Neural cell (in vitro differentiated cells): ENCODE measurements around the gene BRIX1. TPM values are rescaled to one million over a fixed set of nuclear protein-coding genes. Genes with fewer than 3 reads are reported as not detected.

ENCODE experiments used
- H2AFZ ChIP-seq: fragments of 200-600, 300-800 bp; sonication (generic), shearing (Covaris generic); 2 replicates; pipeline ENCODE4 v1.6.0; 2014; ENCODE audit warnings: low read depth, mild to moderate bottlenecking, antibody characterized with exemption, low read length, moderate library complexity
- H3F3A ChIP-seq: fragments of 200-600 bp; shearing (Covaris generic); 2 replicates; pipeline ENCODE4 v1.6.1; 2016; ENCODE audit warnings: mild to moderate bottlenecking, moderate library complexity, mixed read lengths, antibody characterized with exemption, low read length; ENCODE audit not compliant: insufficient read depth, poor library complexity, severe bottlenecking
- H3K27ac ChIP-seq: fragments of 200-600, 300-800 bp; sonication (generic), shearing (Covaris generic); 2 replicates; pipeline ENCODE4 v1.5.1; 2014; ENCODE audit warnings: mild to moderate bottlenecking, low read length, moderate library complexity
- H3K27me3 ChIP-seq: fragments of 300-800, 200-600 bp; sonication (generic), shearing (Covaris generic); 2 replicates; pipeline ENCODE4 v1.6.0; 2014; ENCODE audit warnings: mild to moderate bottlenecking, low read depth, low read length, moderate library complexity; ENCODE audit not compliant: insufficient read depth
- H3K36me3 ChIP-seq: fragments of 300-800, 200-600 bp; sonication (generic), shearing (Covaris generic); 2 replicates; pipeline ENCODE4 v1.5.1; 2014; ENCODE audit warnings: mild to moderate bottlenecking, antibody characterized with exemption, low read length, moderate library complexity; ENCODE audit not compliant: insufficient read depth
- H3K4me2 ChIP-seq: fragments of 300-800, 200-600 bp; sonication (generic), shearing (Covaris generic); 2 replicates; pipeline ENCODE4 v1.6.0; 2014; ENCODE audit warnings: mild to moderate bottlenecking, low read length
- H3K4me3 ChIP-seq: fragments of 300-800, 200-600 bp; sonication (generic), shearing (Covaris generic); 2 replicates; pipeline ENCODE4 v1.5.1; 2014; ENCODE audit warnings: mild to moderate bottlenecking, low read length, moderate library complexity
- H3K79me2 ChIP-seq: fragments of 200-600 bp; shearing (Covaris generic); replicated peaks from 2 replicates; pipeline ENCODE4 v1.6.0; 2014; ENCODE audit warnings: mild to moderate bottlenecking, low read length, moderate library complexity; ENCODE audit not compliant: insufficient read depth
- H3K9ac ChIP-seq: fragments of 300-800, 200-600 bp; sonication (generic), shearing (Covaris generic); 2 replicates; pipeline ENCODE4 v1.6.1; 2016; ENCODE audit warnings: mild to moderate bottlenecking, low read length, mixed read lengths
- H3K9me2 ChIP-seq: fragments of 200-600 bp; shearing (Covaris generic); 2 replicates; pipeline ENCODE4 v1.6.1; 2016; ENCODE audit warnings: mild to moderate bottlenecking, low read length, mixed read lengths; ENCODE audit not compliant: insufficient read depth
- H3K9me3 ChIP-seq: fragments of 200-600, 300-800 bp; sonication (generic), shearing (Covaris generic); 2 replicates; pipeline ENCODE4 v1.6.1; 2016; ENCODE audit warnings: mild to moderate bottlenecking, mixed run types, low read length, moderate library complexity, mixed read lengths
- H4K20me1 ChIP-seq: fragments of 200-600 bp; shearing (Covaris generic); 2 replicates; pipeline ENCODE4 v1.6.1; 2016; ENCODE audit warnings: mild to moderate bottlenecking, mixed run types; ENCODE audit not compliant: insufficient read depth
- EP300 ChIP-seq: fragments of 450-650 bp; conservative IDR thresholded peaks from 2 replicates; pipeline ENCODE4 v1.6.1; 2014; ENCODE audit warnings: antibody characterized with exemption, mild to moderate bottlenecking, moderate library complexity; ENCODE audit not compliant: poor library complexity, severe bottlenecking
- EZH2 ChIP-seq: fragments of 200-600, 300-800 bp; shearing (Covaris generic), sonication (generic); IDR thresholded peaks from 2 replicates; pipeline ENCODE4 v1.6.1; 2014; ENCODE audit warnings: antibody characterized with exemption, low read length, borderline replicate concordance, mild to moderate bottlenecking; ENCODE audit not compliant: insufficient read depth, poor library complexity, severe bottlenecking
- MXI1 ChIP-seq: fragments of 450-650 bp; conservative IDR thresholded peaks from 2 replicates; pipeline ENCODE4 v1.6.1; 2014; ENCODE audit warnings: antibody characterized with exemption, mild to moderate bottlenecking; ENCODE audit not compliant: poor library complexity, severe bottlenecking
- POLR2AphosphoS5 ChIP-seq: IDR thresholded peaks from 2 replicates; pipeline ENCODE4 v1.6.1; 2012
- RAD21 ChIP-seq: fragments of 450-650 bp; conservative IDR thresholded peaks from 2 replicates; pipeline ENCODE4 v1.6.1; 2014; ENCODE audit warnings: antibody characterized with exemption, mild to moderate bottlenecking, moderate library complexity
- SMC3 ChIP-seq: fragments of 450-650 bp; conservative IDR thresholded peaks from 2 replicates; pipeline ENCODE4 v1.6.1; 2014; ENCODE audit warnings: antibody characterized with exemption, mild to moderate bottlenecking, moderate library complexity; ENCODE audit not compliant: poor library complexity
- TAF1 ChIP-seq: IDR thresholded peaks from 2 replicates; pipeline ENCODE4 v1.6.1; 2012; ENCODE audit warnings: low read depth
- polyA minus RNA-seq: library from RNA; depleted of rRNA, polyadenylated mRNA; stranded (reverse); fragments of >200 nt; gene quantifications from 2 replicates; pipeline ENCODE4 v1.2.3, GENCODE V29; 2014
- polyA plus RNA-seq: library from polyadenylated mRNA; depleted of rRNA; stranded (reverse); fragments of >200 nt; gene quantifications from 2 replicates; pipeline ENCODE4 v1.2.3, GENCODE V29; 2014
- TF ChIP-seq, protein P1 (sequence below): fragments of 450-650 bp; IDR thresholded peaks from 2 replicates; pipeline ENCODE4 v1.5.1; 2014; ENCODE audit warnings: antibody characterized with exemption, mild to moderate bottlenecking, moderate library complexity; ENCODE audit not compliant: poor library complexity, severe bottlenecking
- TF ChIP-seq, protein P2 (sequence below): IDR thresholded peaks from 2 replicates; pipeline ENCODE4 v1.6.1; 2012; ENCODE audit warnings: borderline replicate concordance

The BRIX1 gene
- polyA plus RNA-seq (24.9 and 29.2 TPM in 2 replicates), polyA minus RNA-seq (36.5 and 37.5 TPM in 2 replicates)

DNA sequence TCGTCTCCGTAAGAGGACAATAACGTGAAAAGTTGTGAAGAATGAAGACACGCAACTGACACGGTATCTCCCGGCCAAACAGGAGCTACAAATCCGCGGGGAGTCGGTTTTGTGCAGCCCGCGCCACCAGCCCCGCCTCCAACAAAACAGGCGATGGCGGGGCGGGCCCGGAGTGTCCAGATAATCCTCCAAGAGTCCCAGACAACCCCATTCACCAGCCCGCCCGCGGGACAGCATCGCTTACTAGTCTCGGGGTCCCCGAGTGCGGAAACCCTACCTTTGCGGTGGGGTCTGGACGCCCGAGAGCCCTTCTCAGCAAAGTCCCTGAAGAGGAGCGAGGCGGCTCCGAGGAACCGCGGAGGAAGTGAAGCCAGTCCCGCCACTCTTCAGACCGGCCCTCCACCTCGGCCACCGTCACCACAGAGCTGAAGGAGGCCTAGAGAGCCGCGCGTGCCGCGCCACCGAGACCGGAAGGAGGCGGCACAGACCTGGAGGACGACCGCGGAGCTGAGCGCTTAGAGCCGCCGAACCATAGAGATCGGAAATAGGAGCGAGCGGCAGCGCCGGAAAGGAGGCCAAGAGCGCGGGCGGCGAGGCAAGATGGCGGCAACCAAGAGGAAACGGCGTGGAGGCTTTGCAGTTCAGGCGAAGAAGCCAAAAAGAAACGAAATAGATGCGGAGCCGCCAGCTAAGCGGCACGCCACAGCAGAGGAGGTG is at the start of gene BRIX1, which contains the start of gene RAD1:
TSS of gene BRIX1 (plus strand) at position 573 of the 717 bp plus-strand sequence. CDS start at position 601, 28 bp downstream.
TSS of gene RAD1 (minus strand) at position 366 of the 717 bp plus-strand sequence. CDS start 612 bp downstream, outside the sequence.
- H3K27ac ChIP-seq: peak within 1 kb of the TSS; percentile 57

DNA sequence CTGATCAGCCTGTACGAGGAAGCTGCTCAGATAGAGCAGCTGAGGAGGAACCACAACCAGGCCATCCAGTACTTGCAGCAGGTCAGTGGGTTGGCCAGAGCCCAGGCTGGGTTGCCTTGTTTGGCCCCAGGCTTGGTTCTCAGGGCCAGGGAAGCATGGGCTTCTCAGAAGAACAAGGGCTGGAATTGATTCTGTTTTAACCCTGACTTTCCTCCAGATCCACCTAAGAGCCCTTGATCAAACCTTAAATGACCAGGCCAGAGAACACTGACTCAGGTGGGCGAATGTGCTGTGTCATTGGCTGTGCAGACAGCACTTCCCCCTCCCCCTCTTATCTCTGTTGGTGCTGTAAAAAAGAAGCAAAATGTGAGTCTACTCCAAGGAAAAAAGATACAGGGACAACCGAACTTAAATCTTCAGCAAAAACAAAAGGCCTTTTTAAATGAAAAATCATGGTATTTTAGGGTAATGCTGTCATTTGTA is 48.5 kb upstream of the BRIX1 start:
- no peak overlapping the region for H3K9ac ChIP-seq
- H3K4me3 ChIP-seq: no peak overlapping the region
- peaks cover 7% of the 10 kb centered on the region for H3K9me3 ChIP-seq
- H2AFZ ChIP-seq: no peak overlapping the region
- no peaks in the 10 kb centered on the region for H3K27me3 ChIP-seq
- H3K36me3 ChIP-seq: no peaks in the 10 kb centered on the region
- no peaks in the 10 kb centered on the region for H3K79me2 ChIP-seq
- H3K27ac ChIP-seq: no peak overlapping the region
- H4K20me1 ChIP-seq: no peaks in the 10 kb centered on the region
- H3K4me2 ChIP-seq: no peak overlapping the region
- no peaks in the 10 kb centered on the region for H3K9me2 ChIP-seq
- no peaks in the 10 kb centered on the region for H3F3A ChIP-seq
- TF ChIP-seq EZH2 (no peak), TAF1 (no peak), MXI1 (no peak), POLR2AphosphoS5 (no peak), SMC3 (no peak), EP300 (no peak)
- TF ChIP-seq, protein P1, sequence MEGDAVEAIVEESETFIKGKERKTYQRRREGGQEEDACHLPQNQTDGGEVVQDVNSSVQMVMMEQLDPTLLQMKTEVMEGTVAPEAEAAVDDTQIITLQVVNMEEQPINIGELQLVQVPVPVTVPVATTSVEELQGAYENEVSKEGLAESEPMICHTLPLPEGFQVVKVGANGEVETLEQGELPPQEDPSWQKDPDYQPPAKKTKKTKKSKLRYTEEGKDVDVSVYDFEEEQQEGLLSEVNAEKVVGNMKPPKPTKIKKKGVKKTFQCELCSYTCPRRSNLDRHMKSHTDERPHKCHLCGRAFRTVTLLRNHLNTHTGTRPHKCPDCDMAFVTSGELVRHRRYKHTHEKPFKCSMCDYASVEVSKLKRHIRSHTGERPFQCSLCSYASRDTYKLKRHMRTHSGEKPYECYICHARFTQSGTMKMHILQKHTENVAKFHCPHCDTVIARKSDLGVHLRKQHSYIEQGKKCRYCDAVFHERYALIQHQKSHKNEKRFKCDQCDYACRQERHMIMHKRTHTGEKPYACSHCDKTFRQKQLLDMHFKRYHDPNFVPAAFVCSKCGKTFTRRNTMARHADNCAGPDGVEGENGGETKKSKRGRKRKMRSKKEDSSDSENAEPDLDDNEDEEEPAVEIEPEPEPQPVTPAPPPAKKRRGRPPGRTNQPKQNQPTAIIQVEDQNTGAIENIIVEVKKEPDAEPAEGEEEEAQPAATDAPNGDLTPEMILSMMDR: no peak
- TF ChIP-seq, protein P2, sequence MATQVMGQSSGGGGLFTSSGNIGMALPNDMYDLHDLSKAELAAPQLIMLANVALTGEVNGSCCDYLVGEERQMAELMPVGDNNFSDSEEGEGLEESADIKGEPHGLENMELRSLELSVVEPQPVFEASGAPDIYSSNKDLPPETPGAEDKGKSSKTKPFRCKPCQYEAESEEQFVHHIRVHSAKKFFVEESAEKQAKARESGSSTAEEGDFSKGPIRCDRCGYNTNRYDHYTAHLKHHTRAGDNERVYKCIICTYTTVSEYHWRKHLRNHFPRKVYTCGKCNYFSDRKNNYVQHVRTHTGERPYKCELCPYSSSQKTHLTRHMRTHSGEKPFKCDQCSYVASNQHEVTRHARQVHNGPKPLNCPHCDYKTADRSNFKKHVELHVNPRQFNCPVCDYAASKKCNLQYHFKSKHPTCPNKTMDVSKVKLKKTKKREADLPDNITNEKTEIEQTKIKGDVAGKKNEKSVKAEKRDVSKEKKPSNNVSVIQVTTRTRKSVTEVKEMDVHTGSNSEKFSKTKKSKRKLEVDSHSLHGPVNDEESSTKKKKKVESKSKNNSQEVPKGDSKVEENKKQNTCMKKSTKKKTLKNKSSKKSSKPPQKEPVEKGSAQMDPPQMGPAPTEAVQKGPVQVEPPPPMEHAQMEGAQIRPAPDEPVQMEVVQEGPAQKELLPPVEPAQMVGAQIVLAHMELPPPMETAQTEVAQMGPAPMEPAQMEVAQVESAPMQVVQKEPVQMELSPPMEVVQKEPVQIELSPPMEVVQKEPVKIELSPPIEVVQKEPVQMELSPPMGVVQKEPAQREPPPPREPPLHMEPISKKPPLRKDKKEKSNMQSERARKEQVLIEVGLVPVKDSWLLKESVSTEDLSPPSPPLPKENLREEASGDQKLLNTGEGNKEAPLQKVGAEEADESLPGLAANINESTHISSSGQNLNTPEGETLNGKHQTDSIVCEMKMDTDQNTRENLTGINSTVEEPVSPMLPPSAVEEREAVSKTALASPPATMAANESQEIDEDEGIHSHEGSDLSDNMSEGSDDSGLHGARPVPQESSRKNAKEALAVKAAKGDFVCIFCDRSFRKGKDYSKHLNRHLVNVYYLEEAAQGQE: no peak

More for the DNA sequence above, at the start of gene BRIX1, which contains the start of gene RAD1:
- no peaks in the 10 kb centered on the region for H3K9me2 ChIP-seq
- no peaks in the 10 kb centered on the region for H3K27me3 ChIP-seq
- H3K4me2 ChIP-seq: peak within 1 kb of the TSS; percentile 86
- TF ChIP-seq, protein P1: peak; percentile 65
- TF ChIP-seq MXI1 (peak; percentile 99), SMC3 (peak; percentile 67), RAD21 (peak; percentile 72), TAF1 (no peak), EZH2 (no peak), EP300 (peak; percentile 52), POLR2AphosphoS5 (peak; percentile 77)
- TF ChIP-seq, protein P2: peak; percentile 81
- H3K9me3 ChIP-seq: no peaks in the 10 kb centered on the region
- peak within 1 kb of the TSS; percentile 68 for H3K9ac ChIP-seq
- peak within 1 kb of the TSS; percentile 96 for H3K4me3 ChIP-seq
- H2AFZ ChIP-seq: peak within 1 kb of the TSS; percentile 56
- no peaks in the 10 kb centered on the region for H4K20me1 ChIP-seq
- H3K79me2 ChIP-seq: peaks cover 43% of the 10 kb centered on the region
- H3F3A ChIP-seq: no peaks in the 10 kb centered on the region
- H3K36me3 ChIP-seq: peaks cover 5% of the 10 kb centered on the region
